Esophagus muscularis mucosa (tissue), 3 donors: ENCODE data around the gene CD24.

Experiments
- CTCF ChIP-seq, 3 experiments: fragments of 200-600 bp in 2 of 3; fragments of 450-650 bp in 1 of 3; sonication (generic) in 2 of 3; IDR thresholded peaks; one replicate each; pipeline ENCODE4 v1.5.1; 2017 to 2019; ENCODE audit warnings: antibody characterized with exemption in 3 of 3, mild to moderate bottlenecking in 2 of 3, moderate library complexity in 1 of 3
- POLR2A ChIP-seq: fragments of 450-650 bp; IDR thresholded peaks from one replicate; pipeline ENCODE4 v1.6.1; 2017; ENCODE audit warnings: antibody characterized with exemption, moderate library complexity, mild to moderate bottlenecking, low read depth

- TF ChIP-seq CTCF (IDR thresholded peaks at IDR 0.05): no peak
- no peak for TF ChIP-seq POLR2A
These were observed 10.4 kb downstream of the CD24 start for GRCh38 chr6:106964099-106964498.
